K562 (cell line): ENCODE data around the gene ATG7. TPM values are rescaled to one million over a fixed set of nuclear protein-coding genes. Genes with fewer than 3 reads are reported as not detected.

Experiments
- CEBPG ChIP-seq, 3 experiments: fragments of 200-800 bp in 1 of 3; sonication (Bioruptor generic) in 1 of 3; sonication (generic) in 1 of 3; formaldehyde crosslinking in 1 of 3; IDR thresholded peaks in 2 of 3; conservative IDR thresholded peaks in 1 of 3; 2 replicates each; pipeline versions ENCODE4 v1.6.1 to v1.8.0; 2016 to 2022; ENCODE audit warnings: missing compliant biosample characterization in 2 of 3, missing genetic modification characterization in 2 of 3, mild to moderate bottlenecking in 1 of 3, missing genetic modification reagents in 1 of 3
- HMG20B ChIP-seq: fragments of 250-450 bp; sonication (Bioruptor Pico); IDR thresholded peaks from 2 replicates; pipeline ENCODE4 v1.5.0; 2021; ENCODE audit warnings: mild to moderate bottlenecking
- PHF8 ChIP-seq: fragments of 200-600 bp; sonication (generic); IDR thresholded peaks from 2 replicates; pipeline ENCODE4 v1.6.1; 2012; ENCODE audit warnings: mixed run types, mild to moderate bottlenecking, inconsistent platforms, low read length, moderate library complexity, borderline replicate concordance
- POLR2G ChIP-seq: fragments of 200-400 bp; formaldehyde crosslinking; IDR thresholded peaks from 2 replicates; pipeline ENCODE4 v1.6.1; 2017; ENCODE audit warnings: low read depth, mild to moderate bottlenecking, antibody characterized with exemption, low read length, moderate library complexity
- RBM14 ChIP-seq: fragments of 200-400 bp; formaldehyde crosslinking; IDR thresholded peaks from 2 replicates; pipeline ENCODE4 v1.6.1; 2018; ENCODE audit warnings: low read depth, mild to moderate bottlenecking, low read length, moderate library complexity, borderline replicate concordance; ENCODE audit not compliant: insufficient read depth
- TAF1 ChIP-seq: IDR thresholded peaks from 2 replicates; pipeline ENCODE4 v1.6.1; 2011; ENCODE audit warnings: mild to moderate bottlenecking, low read length, moderate library complexity; ENCODE audit not compliant: insufficient read depth, control insufficient read depth, severe bottlenecking; ENCODE audit errors: extremely low read depth
- XRCC5 ChIP-seq: fragments of 200-400 bp; formaldehyde crosslinking; IDR thresholded peaks from 2 replicates; pipeline ENCODE4 v1.6.1; 2017; ENCODE audit warnings: low read depth, mild to moderate bottlenecking, low read length
- ZNF146 ChIP-seq: IDR thresholded peaks from one replicate; pipeline ENCODE4 v1.6.1; 2018; ENCODE audit warnings: missing compliant biosample characterization; ENCODE audit not compliant: unreplicated experiment
- ZNF408 ChIP-seq: fragments of 250-450 bp; sonication (Bioruptor Pico); IDR thresholded peaks from 2 replicates; pipeline ENCODE4 v1.4.0; 2020; ENCODE audit warnings: low read depth, mild to moderate bottlenecking, moderate library complexity
- ZNF766 ChIP-seq: fragments of 200-800 bp; sonication (Bioruptor generic); conservative IDR thresholded peaks from 2 replicates; pipeline ENCODE4 v1.6.1; 2016; ENCODE audit warnings: missing genetic modification characterization, missing compliant biosample characterization
- polyA plus RNA-seq, 8 experiments: library from polyadenylated mRNA; depleted of rRNA in 4 of 8; stranded (reverse) in 5 of 8; unstranded in 3 of 8; fragments of >200 nt; fragmentation: Nextera tagmentation in 2 of 8; fragmentation: Illumina TruSeq in 1 of 8; extraction: Ambion mirVana in 2 of 8; extraction: Trizol in 1 of 8; gene quantifications; 2 replicates each; pipeline versions ENCODE4 v1.2.1 to v1.2.3, GENCODE V29; 2011 to 2014; ENCODE audit warnings: inconsistent platforms in 1 of 8, missing spikeins in 1 of 8
- total RNA-seq, 7 experiments: library from RNA; depleted of rRNA in 6 of 7; stranded (reverse); fragments of >200 nt in 6 of 7; fragmentation: Illumina TruSeq in 2 of 7; extraction: Trizol in 2 of 7; gene quantifications; 2 replicates each; pipeline versions ENCODE4 v1.2.1 to v1.2.3, GENCODE V29; 2011 to 2021; ENCODE audit warnings: low replicate concordance in 1 of 7
- TF ChIP-seq, protein P1 (sequence below): sonication (generic); formaldehyde crosslinking; IDR thresholded peaks from 2 replicates; pipeline ENCODE4 v1.8.1; 2023; ENCODE audit warnings: missing genetic modification reagents, mild to moderate bottlenecking, borderline replicate concordance
- TF ChIP-seq, protein P2 (sequence below): fragments of 250-450 bp; sonication (Bioruptor Pico); IDR thresholded peaks from 2 replicates; pipeline ENCODE4 v1.4.0; 2020; ENCODE audit warnings: mild to moderate bottlenecking, moderate library complexity
- TF ChIP-seq, protein P3 (sequence below): fragments of 200-800 bp; sonication (Bioruptor generic); IDR thresholded peaks from 2 replicates; pipeline ENCODE4 v1.6.1; 2017; ENCODE audit warnings: missing genetic modification characterization, missing compliant biosample characterization

The ATG7 gene
- total and polyA plus RNA-seq, 9 of the 15 experiments (the other 6 are each of a cell fraction or from before 2014, with no cell fraction given): 18.3 to 45.3 (median 33.6) TPM

DNA sequence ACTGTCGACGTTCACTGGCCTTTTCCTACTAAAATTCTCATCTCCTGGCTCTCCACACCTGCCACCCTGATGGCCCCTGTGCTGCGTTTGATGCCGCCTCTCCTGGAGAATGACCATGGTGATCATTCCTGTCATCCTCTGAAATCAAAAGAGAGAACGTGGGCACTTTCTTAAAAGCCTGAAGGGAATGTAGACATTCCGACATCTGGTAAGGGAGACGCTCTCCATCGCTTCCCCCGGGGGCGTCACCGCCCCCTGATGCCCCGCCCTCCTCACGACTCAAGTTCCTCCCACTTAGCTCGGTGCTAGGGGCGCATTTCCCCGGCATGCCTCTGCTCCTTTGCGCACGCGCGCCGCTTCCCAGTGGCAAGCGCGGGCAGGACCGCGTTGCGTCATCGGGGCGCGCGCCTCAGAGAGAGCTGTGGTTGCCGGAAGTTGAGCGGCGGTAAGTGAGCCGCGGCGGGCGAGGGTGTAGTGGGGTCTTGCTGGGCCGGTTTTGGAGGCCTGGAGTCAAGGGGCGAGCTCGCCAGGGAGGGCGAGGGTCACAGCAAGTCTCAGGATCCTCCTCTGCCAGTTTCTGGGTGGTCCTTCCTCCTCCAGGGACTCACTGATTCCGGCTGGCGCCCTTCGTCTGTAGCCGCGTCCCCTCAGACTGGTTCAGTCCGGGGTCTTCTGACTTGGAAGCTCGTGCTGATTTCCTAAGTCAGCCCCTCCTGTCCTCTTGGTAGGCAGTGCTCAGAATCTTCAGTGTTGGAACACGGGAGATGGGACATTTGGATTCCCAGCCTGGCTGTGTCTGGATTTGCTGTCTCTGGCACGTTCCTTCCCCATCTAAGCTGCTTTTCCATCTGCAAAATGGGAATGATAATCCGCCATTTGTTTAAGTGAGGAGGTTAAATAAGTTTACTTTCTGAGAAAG, at the start of gene ATG7 (continued):
- peak; percentile 98 for TF ChIP-seq POLR2G
- TF ChIP-seq PHF8: peak; percentile 98
- TF ChIP-seq ZNF408 (CRISPR knock-in tag): no peak
- TF ChIP-seq HMG20B: no peak
- TF ChIP-seq, protein P1, sequence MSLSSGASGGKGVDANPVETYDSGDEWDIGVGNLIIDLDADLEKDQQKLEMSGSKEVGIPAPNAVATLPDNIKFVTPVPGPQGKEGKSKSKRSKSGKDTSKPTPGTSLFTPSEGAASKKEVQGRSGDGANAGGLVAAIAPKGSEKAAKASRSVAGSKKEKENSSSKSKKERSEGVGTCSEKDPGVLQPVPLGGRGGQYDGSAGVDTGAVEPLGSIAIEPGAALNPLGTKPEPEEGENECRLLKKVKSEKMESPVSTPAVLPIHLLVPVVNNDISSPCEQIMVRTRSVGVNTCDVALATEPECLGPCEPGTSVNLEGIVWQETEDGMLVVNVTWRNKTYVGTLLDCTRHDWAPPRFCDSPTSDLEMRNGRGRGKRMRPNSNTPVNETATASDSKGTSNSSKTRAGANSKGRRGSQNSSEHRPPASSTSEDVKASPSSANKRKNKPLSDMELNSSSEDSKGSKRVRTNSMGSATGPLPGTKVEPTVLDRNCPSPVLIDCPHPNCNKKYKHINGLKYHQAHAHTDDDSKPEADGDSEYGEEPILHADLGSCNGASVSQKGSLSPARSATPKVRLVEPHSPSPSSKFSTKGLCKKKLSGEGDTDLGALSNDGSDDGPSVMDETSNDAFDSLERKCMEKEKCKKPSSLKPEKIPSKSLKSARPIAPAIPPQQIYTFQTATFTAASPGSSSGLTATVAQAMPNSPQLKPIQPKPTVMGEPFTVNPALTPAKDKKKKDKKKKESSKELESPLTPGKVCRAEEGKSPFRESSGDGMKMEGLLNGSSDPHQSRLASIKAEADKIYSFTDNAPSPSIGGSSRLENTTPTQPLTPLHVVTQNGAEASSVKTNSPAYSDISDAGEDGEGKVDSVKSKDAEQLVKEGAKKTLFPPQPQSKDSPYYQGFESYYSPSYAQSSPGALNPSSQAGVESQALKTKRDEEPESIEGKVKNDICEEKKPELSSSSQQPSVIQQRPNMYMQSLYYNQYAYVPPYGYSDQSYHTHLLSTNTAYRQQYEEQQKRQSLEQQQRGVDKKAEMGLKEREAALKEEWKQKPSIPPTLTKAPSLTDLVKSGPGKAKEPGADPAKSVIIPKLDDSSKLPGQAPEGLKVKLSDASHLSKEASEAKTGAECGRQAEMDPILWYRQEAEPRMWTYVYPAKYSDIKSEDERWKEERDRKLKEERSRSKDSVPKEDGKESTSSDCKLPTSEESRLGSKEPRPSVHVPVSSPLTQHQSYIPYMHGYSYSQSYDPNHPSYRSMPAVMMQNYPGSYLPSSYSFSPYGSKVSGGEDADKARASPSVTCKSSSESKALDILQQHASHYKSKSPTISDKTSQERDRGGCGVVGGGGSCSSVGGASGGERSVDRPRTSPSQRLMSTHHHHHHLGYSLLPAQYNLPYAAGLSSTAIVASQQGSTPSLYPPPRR (CRISPR knock-in tag): no peak
- TF ChIP-seq ZNF766 (CRISPR knock-in tag): no peak
- no peak for TF ChIP-seq RBM14
- no peak for TF ChIP-seq XRCC5
- TF ChIP-seq, protein P2, sequence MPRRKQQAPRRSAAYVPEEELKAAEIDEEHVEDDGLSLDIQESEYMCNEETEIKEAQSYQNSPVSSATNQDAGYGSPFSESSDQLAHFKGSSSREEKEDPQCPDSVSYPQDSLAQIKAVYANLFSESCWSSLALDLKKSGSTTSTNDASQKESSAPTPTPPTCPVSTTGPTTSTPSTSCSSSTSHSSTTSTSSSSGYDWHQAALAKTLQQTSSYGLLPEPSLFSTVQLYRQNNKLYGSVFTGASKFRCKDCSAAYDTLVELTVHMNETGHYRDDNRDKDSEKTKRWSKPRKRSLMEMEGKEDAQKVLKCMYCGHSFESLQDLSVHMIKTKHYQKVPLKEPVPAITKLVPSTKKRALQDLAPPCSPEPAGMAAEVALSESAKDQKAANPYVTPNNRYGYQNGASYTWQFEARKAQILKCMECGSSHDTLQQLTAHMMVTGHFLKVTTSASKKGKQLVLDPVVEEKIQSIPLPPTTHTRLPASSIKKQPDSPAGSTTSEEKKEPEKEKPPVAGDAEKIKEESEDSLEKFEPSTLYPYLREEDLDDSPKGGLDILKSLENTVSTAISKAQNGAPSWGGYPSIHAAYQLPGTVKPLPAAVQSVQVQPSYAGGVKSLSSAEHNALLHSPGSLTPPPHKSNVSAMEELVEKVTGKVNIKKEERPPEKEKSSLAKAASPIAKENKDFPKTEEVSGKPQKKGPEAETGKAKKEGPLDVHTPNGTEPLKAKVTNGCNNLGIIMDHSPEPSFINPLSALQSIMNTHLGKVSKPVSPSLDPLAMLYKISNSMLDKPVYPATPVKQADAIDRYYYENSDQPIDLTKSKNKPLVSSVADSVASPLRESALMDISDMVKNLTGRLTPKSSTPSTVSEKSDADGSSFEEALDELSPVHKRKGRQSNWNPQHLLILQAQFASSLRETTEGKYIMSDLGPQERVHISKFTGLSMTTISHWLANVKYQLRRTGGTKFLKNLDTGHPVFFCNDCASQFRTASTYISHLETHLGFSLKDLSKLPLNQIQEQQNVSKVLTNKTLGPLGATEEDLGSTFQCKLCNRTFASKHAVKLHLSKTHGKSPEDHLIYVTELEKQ (CRISPR knock-in tag): no peak
- TF ChIP-seq, protein P3, sequence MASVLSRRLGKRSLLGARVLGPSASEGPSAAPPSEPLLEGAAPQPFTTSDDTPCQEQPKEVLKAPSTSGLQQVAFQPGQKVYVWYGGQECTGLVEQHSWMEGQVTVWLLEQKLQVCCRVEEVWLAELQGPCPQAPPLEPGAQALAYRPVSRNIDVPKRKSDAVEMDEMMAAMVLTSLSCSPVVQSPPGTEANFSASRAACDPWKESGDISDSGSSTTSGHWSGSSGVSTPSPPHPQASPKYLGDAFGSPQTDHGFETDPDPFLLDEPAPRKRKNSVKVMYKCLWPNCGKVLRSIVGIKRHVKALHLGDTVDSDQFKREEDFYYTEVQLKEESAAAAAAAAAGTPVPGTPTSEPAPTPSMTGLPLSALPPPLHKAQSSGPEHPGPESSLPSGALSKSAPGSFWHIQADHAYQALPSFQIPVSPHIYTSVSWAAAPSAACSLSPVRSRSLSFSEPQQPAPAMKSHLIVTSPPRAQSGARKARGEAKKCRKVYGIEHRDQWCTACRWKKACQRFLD (CRISPR knock-in tag): 0 out of 2 replicates have a peak, but pooled peaks have one; percentile 67
- peak; percentile 83 for TF ChIP-seq TAF1
- TF ChIP-seq ZNF146: no peak
- peak; percentile 99 for TF ChIP-seq CEBPG (CRISPR knock-in tag; IDR thresholded peaks at IDR 0.05)
- TF ChIP-seq CEBPG (tag; conservative IDR thresholded peaks at IDR 0.05 in 1 of 2, IDR thresholded peaks at IDR 0.05 in 1 of 2): peak; percentile 99 to 100
